ENCODE results near the gene NKAP. TPM values are rescaled to one million over a fixed set of nuclear protein-coding genes. Genes with fewer than 3 reads are reported as not detected.
"Not testable (repeated sequence)": the region's sequence is repeated elsewhere in the genome, so short reads cannot be mapped to it uniquely, and the experiment has no call there.

Gene NKAP
- total and polyA plus RNA-seq, 2 donors from 2014 or later, result 7.7 to 9.9 TPM

- H3K4me3 ChIP-seq (ENCODE audit: low read length in 3 of 3), result no peak overlapping the region
- H3K4me1 ChIP-seq (ENCODE audit: control insufficient read depth in 2 of 3, insufficient read depth in 2 of 3, low read depth in 1 of 3, low read length in 3 of 3), result no peaks in the 10 kb centered on the region
- FAIRE-seq, result no peak
- no peak overlapping the region for H3K9ac ChIP-seq (ENCODE audit: low read length in 3 of 3)
- no peaks in the 10 kb centered on the region for H3K27me3 ChIP-seq (ENCODE audit: control insufficient read depth, insufficient read depth, low read length)
- intact Hi-C loops (cut with DNase I), result no loop called here
- H3K9me3 ChIP-seq (ENCODE audit: control insufficient read depth in 2 of 3, insufficient read depth in 1 of 3, low read length in 3 of 3), result no peaks in the 10 kb centered on the region
- H3K36me3 ChIP-seq (ENCODE audit: control insufficient read depth in 2 of 3, insufficient read depth in 3 of 3, low read length in 3 of 3), result peaks cover 2 to 13% (median 3%) of the 10 kb centered on the region in 3 donors
- DNase-seq, result no peak
- no peak for TF ChIP-seq CTCF (IDR thresholded peaks at IDR 0.05; ENCODE audit: borderline replicate concordance, extremely low read depth, insufficient read depth)
- no peak overlapping the region for H3K27ac ChIP-seq (ENCODE audit: low read depth in 2 of 2, low read length in 2 of 2)
These were observed 8.2 kb downstream of the NKAP start for GRCh38 chrX:119935215-119935874.

- H3K4me3 ChIP-seq (ENCODE audit: low read length in 3 of 3); H3K27me3 ChIP-seq (ENCODE audit: control insufficient read depth, insufficient read depth, low read length); H3K36me3 ChIP-seq (ENCODE audit: control insufficient read depth in 2 of 3, insufficient read depth in 3 of 3, low read length in 3 of 3); H3K9ac ChIP-seq (ENCODE audit: low read length in 3 of 3); H3K4me1 ChIP-seq (ENCODE audit: control insufficient read depth in 2 of 3, insufficient read depth in 2 of 3, low read depth in 1 of 3, low read length in 3 of 3); H3K27ac ChIP-seq (ENCODE audit: low read depth in 2 of 2, low read length in 2 of 2); DNase-seq; H3K9me3 ChIP-seq (ENCODE audit: control insufficient read depth in 2 of 3, insufficient read depth in 1 of 3, low read length in 3 of 3); intact Hi-C loops (cut with DNase I); FAIRE-seq: not testable (repeated sequence)
These were observed 21.2 kb downstream of the NKAP start for GRCh38 chrX:119922391-119922790.

GRCh38 chrX:119919835-119920585, 23.5 kb downstream of the NKAP start:
- Histone ChIP-seq H3K9me3 (ENCODE audit: control insufficient read depth in 2 of 3, insufficient read depth in 1 of 3, low read length in 3 of 3) (no peaks in the 10 kb centered on the region), H3K27me3 (ENCODE audit: control insufficient read depth, insufficient read depth, low read length) (no peaks in the 10 kb centered on the region), H3K4me1 (ENCODE audit: control insufficient read depth in 2 of 3, insufficient read depth in 2 of 3, low read depth in 1 of 3, low read length in 3 of 3) (no peaks in the 10 kb centered on the region), H3K36me3 (ENCODE audit: control insufficient read depth in 2 of 3, insufficient read depth in 3 of 3, low read length in 3 of 3) (no peaks in the 10 kb centered on the region), H3K9ac (ENCODE audit: low read length in 3 of 3) (no peak overlapping the region), H3K27ac (ENCODE audit: low read depth in 2 of 2, low read length in 2 of 2) (no peak overlapping the region), H3K4me3 (ENCODE audit: low read length in 3 of 3) (no peak overlapping the region)
- intact Hi-C loops (cut with DNase I), result no loop called here
- no peak for TF ChIP-seq CTCF (IDR thresholded peaks at IDR 0.05; ENCODE audit: borderline replicate concordance, extremely low read depth, insufficient read depth)
- FAIRE-seq (no peak), DNase-seq (no peak)

GRCh38 chrX:119917877-119918276, 25.7 kb downstream of the NKAP start:
- DNase-seq, result no peak
- H3K4me1 ChIP-seq (ENCODE audit: control insufficient read depth in 2 of 3, insufficient read depth in 2 of 3, low read depth in 1 of 3, low read length in 3 of 3), result no peaks in the 10 kb centered on the region
- intact Hi-C loops (cut with DNase I), result no loop called here
- no peaks in the 10 kb centered on the region for H3K9me3 ChIP-seq (ENCODE audit: control insufficient read depth in 2 of 3, insufficient read depth in 1 of 3, low read length in 3 of 3)
- no peak overlapping the region for H3K4me3 ChIP-seq (ENCODE audit: low read length in 3 of 3)
- FAIRE-seq, result no peak
- H3K9ac ChIP-seq (ENCODE audit: low read length in 3 of 3), result no peak overlapping the region
- H3K27me3 ChIP-seq (ENCODE audit: control insufficient read depth, insufficient read depth, low read length), result no peaks in the 10 kb centered on the region
- no peak for TF ChIP-seq CTCF (IDR thresholded peaks at IDR 0.05; ENCODE audit: borderline replicate concordance, extremely low read depth, insufficient read depth)
- H3K36me3 ChIP-seq (ENCODE audit: control insufficient read depth in 2 of 3, insufficient read depth in 3 of 3, low read length in 3 of 3), result no peaks in the 10 kb centered on the region
- H3K27ac ChIP-seq (ENCODE audit: low read depth in 2 of 2, low read length in 2 of 2), result no peak overlapping the region
